Mucosa of descending colon (tissue), 3 donors: Measurements from ENCODE around the gene CPSF4. TPM values are rescaled to one million over a fixed set of nuclear protein-coding genes. Genes with fewer than 3 reads are reported as not detected.
A peak's percentile ranks its signal among the peaks of the same experiment; 100 is the strongest.

Source experiments
- ATAC-seq: fragments of 200-7000 bp; cut with Tn5 transposase; one replicate; pipeline ENCODE4 v1.9.1; 2020; ENCODE audit warnings: mild to moderate bottlenecking, moderate library complexity
- DNase-seq, 3 donors: peaks; one replicate each; pipeline ENCODE4 v3.0.0-alpha.2; 2020
- H3K36me3 ChIP-seq: fragments of 200-600 bp; one replicate; pipeline ENCODE4 v1.8.0; 2021; ENCODE audit warnings: low read depth, mild to moderate bottlenecking
- H3K4me1 ChIP-seq: fragments of 200-600 bp; one replicate; pipeline ENCODE4 v1.8.0; 2021; ENCODE audit warnings: low read depth, mild to moderate bottlenecking
- H3K4me3 ChIP-seq: fragments of 200-600 bp; one replicate; pipeline ENCODE4 v1.8.0; 2021; ENCODE audit warnings: mild to moderate bottlenecking
- H3K9me3 ChIP-seq: fragments of 200-600 bp; one replicate; pipeline ENCODE4 v1.8.0; 2021; ENCODE audit warnings: mild to moderate bottlenecking
- CTCF ChIP-seq: fragments of 200-600 bp; IDR thresholded peaks from one replicate; pipeline ENCODE4 v1.8.0; 2022; ENCODE audit warnings: antibody characterized with exemption, mild to moderate bottlenecking
- intact Hi-C, 2 donors: fragments of 100-400 bp; cut with DNase I in 1 of 2; cut with micrococcal nuclease in 1 of 2; formaldehyde crosslinking; loops; one replicate each; pipeline versions ENCODE4 v1.11.0 to v1.11.1; 2022; cut with DNase I, micrococcal nuclease
- total RNA-seq, 3 donors: library from RNA; stranded (reverse); fragmentation: NEBNext Ultra II Directional in 2 of 3; extraction: Animal tissue kit (Norgen Biotek cat#: 25700) in 2 of 3; gene quantifications; one replicate each; pipeline versions ENCODE4 v1.2.1 to v1.2.4, GENCODE V29; 2021 to 2023
- donor health status: DM: no; HTN: no; CAD: no; lungs with moderate emphysema.
- donor health status: DM: no; HTN: no; CAD: no.
- donor health status: DM: no; HTN: yes; CAD: no.

CPSF4 gene
- total RNA-seq, 3 donors from 2014 or later: 23.2 to 33.5 (median 24.8) TPM

DNA sequence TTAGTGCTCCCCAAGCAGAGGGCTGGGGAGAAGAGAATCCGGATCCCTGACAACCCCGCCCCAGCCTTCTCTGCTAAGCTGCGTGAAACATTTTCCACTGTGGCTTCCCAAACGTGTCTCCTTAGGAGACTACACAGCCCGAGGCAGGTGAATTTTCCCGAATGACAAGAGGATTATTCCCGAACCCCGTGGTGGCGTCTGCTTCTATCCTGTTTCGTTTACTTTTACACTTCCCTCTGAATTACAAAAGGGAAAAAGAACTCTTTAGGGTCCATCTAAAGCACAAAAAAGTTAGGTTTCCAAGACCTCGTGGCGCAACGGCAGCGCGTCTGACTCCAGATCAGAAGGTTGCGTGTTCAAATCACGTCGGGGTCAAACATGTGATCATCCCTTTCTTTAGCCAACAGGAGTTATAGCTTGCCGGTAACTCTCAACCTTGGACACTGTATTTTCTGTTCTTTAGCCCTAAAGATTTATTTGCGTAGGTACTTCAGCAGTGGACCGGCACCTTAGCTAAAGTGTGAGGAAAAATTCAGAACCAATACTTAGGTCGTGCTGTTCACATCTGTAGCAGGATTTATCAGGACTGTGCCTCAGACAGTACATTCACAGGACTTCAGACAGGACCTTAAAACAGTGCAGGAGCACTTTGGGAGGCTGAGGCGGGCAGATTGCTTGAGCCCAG, 30.8 kb downstream of the CPSF4 start:
- no peak for ATAC-seq
- intact Hi-C loops: no loop called here
- Histone ChIP-seq H3K36me3 (no peaks in the 10 kb centered on the region), H3K9me3 (no peaks in the 10 kb centered on the region), H3K4me3 (no peak overlapping the region), H3K4me1 (peaks cover 18% of the 10 kb centered on the region)
- DNase-seq: peak in 1 of 3 donors; percentile 20
- TF ChIP-seq CTCF: no peak

DNA sequence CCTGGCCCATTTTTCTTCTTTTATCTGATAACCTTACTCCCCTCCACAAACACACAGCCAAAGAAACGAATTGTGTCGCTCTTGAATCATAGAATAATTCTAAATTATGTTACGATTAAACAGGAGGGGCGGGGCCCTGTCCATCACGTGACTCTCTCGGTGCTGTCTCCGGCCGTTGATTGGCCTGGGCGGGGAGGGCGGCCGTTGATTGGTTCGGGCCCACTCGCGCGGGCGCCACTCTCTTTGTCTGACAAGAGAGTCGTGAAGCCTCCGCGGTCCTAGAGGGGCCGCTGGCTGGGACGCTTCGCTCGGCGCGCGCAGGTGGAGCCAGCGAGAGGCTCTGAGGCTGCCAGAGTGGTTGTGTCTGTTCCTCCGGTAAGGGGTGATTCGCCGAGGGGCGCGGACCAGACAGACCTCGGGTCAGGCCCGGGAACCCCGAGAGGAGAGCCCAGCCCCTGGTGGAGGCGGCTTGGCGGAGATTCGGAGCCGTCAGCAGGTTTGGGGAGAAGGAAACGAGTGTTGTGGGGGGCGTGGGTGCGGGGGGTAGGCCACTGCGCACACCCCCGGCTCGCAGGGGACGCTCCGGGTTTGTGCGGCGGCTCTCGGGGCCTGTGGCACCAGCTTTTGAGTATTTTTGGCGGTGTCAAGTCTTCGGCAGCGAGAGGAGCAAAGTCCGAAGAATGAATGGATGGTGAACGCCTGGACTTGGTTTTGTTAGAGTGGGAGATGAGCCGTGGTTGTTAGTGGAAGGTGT, 34.0 kb downstream of the CPSF4 start, which contains the start of gene ZNF789:
Gene ZNF789 (plus strand): TSS at position 330 of the 754 bp plus-strand sequence. CDS start 3,567 bp downstream, outside the sequence.
- intact Hi-C loops: no loop called here
- ATAC-seq (peak; percentile 96), DNase-seq (peak; percentile 98 to 99 (median 99))
- no peak for TF ChIP-seq CTCF
- Histone ChIP-seq H3K4me3 (peak within 1 kb of the TSS; percentile 50), H3K36me3 (no peaks in the 10 kb centered on the region), H3K9me3 (no peaks in the 10 kb centered on the region), H3K4me1 (peaks cover 12% of the 10 kb centered on the region)

- peak; percentile 69 for ATAC-seq
- DNase-seq: peak in 1 of 3 donors; percentile 55
- TF ChIP-seq CTCF: no peak
- Histone ChIP-seq H3K4me3 (peak overlapping the region; percentile 50), H3K4me1 (peaks cover 12% of the 10 kb centered on the region), H3K9me3 (no peaks in the 10 kb centered on the region), H3K36me3 (no peaks in the 10 kb centered on the region)
- intact Hi-C loops: no loop called here
Observed at GRCh38 chr7:99473315-99473596, 34.5 kb downstream of the CPSF4 start.

DNA sequence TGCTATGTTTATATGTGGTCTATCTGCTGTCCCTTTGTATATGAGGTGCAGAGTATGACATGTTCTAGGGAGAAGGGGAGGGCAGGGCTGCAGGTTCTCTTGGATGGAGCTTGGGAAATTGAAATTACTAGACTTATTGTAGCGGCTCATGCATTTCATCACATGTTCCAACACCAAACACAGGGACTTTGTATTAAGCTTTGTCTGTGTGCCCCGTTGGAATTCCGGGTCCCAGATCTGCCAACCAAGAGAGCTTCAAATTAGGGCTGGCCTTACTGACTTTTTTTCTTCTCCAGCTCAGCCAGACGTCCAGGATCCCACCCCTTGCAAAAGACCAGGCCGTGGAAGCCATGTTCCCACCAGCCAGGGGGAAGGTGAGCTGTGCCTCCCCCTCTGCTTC, 37.4 kb downstream of the CPSF4 start:
- Histone ChIP-seq H3K4me3 (no peak overlapping the region), H3K9me3 (no peaks in the 10 kb centered on the region), H3K4me1 (peaks cover 12% of the 10 kb centered on the region), H3K36me3 (no peaks in the 10 kb centered on the region)
- no peak for TF ChIP-seq CTCF
- no peak for ATAC-seq
- DNase-seq: peak in 1 of 3 donors; percentile 21
- intact Hi-C loops: no loop called here

GRCh38 chr7:99478464-99479440, 40.0 kb downstream of the CPSF4 start:
- no peaks in the 10 kb centered on the region for H3K36me3 ChIP-seq
- ATAC-seq: peak; percentile 26
- intact Hi-C loops: no loop called here

More at GRCh38 chr7:99478464-99479440, 40.0 kb downstream of the CPSF4 start:
- peaks cover 7% of the 10 kb centered on the region for H3K4me1 ChIP-seq
- no peak for TF ChIP-seq CTCF
- DNase-seq: peak in 1 of 3 donors; percentile 40
- H3K9me3 ChIP-seq: no peaks in the 10 kb centered on the region
- no peak overlapping the region for H3K4me3 ChIP-seq
